Lower leg skin (tissue), 4 donors: Measurements from ENCODE around the gene RRP9. TPM values are rescaled to one million over a fixed set of nuclear protein-coding genes. Genes with fewer than 3 reads are reported as not detected.

Experiments
- DNase-seq, 2 donors: peaks; one replicate each; pipeline ENCODE4 v3.0.0-alpha.2; 2019; ENCODE audit warnings: low spot score in 2 of 2
- H3K4me3 ChIP-seq: fragments of 200-600 bp; sonication (generic); 2 replicates; pipeline ENCODE4 v1.5.1; 2017; ENCODE audit warnings: mild to moderate bottlenecking, low read depth; ENCODE audit not compliant: poor library complexity, severe bottlenecking
- POLR2A ChIP-seq, 2 donors: fragments of 450-650 bp; IDR thresholded peaks; one replicate each; pipeline ENCODE4 v1.6.1; 2016 to 2017; ENCODE audit warnings: antibody characterized with exemption in 2 of 2, mild to moderate bottlenecking in 1 of 2, moderate library complexity in 1 of 2
- WGBS, 2 donors: methylation state at CpG; one replicate each; pipeline ENCODE4 v1.1.5; 2018; 5-methylcytosine and 5-hydroxymethylcytosine counted together
- intact Hi-C: fragments of 100-400 bp; cut with DNase I; formaldehyde crosslinking; loops from one replicate; pipeline ENCODE4 v1.15.0; 2023; ENCODE audit warnings: low total_unique reads
- total RNA-seq, 4 donors: library from RNA; depleted of rRNA; stranded (reverse); fragments of >200 nt; gene quantifications; one replicate each; pipeline ENCODE4 v1.1.0, GENCODE V29; 2016
- TF ChIP-seq, protein P1 (sequence below), 3 donors: fragments of 450-650 bp; IDR thresholded peaks; one replicate each; pipeline ENCODE4 v1.5.1; 2016; ENCODE audit warnings: antibody characterized with exemption in 3 of 3, mild to moderate bottlenecking in 3 of 3, moderate library complexity in 2 of 3

RRP9 gene
- total RNA-seq, 4 donors from 2014 or later: 10.0 to 16.9 (median 14.0) TPM

DNA sequence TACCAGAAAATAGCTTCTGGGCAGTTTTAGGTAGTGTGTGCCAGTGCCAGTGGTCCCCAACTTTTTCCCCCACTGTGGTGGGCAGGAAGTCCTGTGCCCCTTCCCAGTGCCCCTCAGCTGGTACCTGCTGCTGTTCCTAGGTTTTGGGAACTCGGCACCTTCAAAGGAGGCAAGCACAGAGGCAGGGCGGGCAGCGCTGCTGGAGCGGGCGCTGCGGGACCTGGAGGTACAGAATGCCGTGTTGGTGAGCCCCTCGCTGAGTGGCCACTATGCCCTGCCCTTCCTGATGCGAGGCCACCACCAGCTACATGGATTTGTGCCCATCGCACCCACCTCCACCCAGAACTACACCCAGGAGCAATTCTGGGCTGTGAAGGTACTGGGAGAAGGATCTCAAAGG is 38.5 kb upstream of the RRP9 start:
- TF ChIP-seq POLR2A (IDR thresholded peaks at IDR 0.05): no peak
- TF ChIP-seq, protein P1, sequence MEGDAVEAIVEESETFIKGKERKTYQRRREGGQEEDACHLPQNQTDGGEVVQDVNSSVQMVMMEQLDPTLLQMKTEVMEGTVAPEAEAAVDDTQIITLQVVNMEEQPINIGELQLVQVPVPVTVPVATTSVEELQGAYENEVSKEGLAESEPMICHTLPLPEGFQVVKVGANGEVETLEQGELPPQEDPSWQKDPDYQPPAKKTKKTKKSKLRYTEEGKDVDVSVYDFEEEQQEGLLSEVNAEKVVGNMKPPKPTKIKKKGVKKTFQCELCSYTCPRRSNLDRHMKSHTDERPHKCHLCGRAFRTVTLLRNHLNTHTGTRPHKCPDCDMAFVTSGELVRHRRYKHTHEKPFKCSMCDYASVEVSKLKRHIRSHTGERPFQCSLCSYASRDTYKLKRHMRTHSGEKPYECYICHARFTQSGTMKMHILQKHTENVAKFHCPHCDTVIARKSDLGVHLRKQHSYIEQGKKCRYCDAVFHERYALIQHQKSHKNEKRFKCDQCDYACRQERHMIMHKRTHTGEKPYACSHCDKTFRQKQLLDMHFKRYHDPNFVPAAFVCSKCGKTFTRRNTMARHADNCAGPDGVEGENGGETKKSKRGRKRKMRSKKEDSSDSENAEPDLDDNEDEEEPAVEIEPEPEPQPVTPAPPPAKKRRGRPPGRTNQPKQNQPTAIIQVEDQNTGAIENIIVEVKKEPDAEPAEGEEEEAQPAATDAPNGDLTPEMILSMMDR (IDR thresholded peaks at IDR 0.05): no peak
- 98 to 100% methylated on average over 10 of the region's 10 CpGs for WGBS, 2 donors
- no peak overlapping the region for H3K4me3 ChIP-seq
- intact Hi-C loops: no loop called here
- no peak for DNase-seq

DNA sequence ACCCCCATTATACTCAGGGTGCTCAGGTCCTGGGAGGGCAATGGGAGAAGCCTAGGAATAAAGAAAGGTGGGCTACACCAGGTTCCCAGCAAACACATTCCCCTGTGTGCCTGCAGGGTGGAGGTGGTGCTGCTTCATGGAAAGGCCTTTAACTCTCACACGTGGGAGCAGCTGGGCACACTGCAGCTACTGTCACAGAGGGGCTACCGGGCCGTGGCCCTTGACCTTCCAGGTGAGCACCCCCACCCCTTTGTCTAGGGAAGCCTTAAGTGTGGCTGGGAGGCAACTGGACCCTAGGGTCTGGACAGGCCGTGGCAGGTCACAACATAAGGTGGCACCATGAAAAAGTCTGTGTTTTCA is 36.4 kb upstream of the RRP9 start:
- intact Hi-C loops: no loop called here
- peak in 1 of 2 donors; percentile 83 for DNase-seq
- WGBS, 2 donors: 67 to 78% methylated on average over 4 of the region's 4 CpGs

DNA sequence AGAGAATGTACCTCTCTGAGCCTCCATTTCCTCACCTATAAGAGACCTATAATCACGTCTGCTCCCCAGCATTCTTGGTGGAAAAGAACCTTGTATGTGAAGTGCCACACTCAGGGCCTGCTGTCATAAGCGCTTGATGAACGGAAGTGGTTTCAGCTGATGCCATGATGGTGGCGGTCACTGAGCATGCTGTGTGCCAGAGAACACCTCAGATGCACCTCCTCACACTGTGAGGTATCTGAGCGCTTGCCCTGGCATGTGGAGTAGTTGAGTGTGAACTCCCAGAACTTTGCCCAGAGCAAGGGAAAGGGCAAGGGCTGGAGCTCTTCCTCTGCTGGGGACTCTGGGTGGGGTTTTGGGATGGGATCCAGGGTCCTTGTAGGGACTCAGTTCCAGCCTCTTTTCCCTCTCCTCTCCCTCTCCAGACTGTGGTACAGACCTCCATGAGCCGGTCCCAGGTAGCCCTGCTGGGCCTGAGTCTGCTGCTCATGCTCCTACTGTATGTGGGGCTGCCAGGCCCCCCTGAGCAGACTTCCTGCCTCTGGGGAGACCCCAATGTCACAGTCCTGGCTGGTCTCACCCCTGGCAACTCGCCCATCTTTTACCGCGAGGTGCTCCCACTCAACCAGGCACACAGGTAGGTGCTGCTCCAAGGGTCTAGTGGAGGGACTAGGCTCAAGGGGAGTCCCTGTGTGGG is 35.9 kb upstream of the RRP9 start:
- intact Hi-C loops: no loop called here
- TF ChIP-seq POLR2A (IDR thresholded peaks at IDR 0.05): no peak
- TF ChIP-seq, protein P1 (IDR thresholded peaks at IDR 0.05): no peak
- DNase-seq: peak in 1 of 2 donors; percentile 78
- WGBS, 2 donors: 59 to 79% methylated on average over 9 of the region's 9 CpGs
- no peak overlapping the region for H3K4me3 ChIP-seq

More for the DNA sequence above, 36.4 kb upstream of the RRP9 start:
- H3K4me3 ChIP-seq: no peak overlapping the region
- TF ChIP-seq POLR2A (IDR thresholded peaks at IDR 0.05): no peak
- TF ChIP-seq, protein P1 (IDR thresholded peaks at IDR 0.05): no peak

DNA sequence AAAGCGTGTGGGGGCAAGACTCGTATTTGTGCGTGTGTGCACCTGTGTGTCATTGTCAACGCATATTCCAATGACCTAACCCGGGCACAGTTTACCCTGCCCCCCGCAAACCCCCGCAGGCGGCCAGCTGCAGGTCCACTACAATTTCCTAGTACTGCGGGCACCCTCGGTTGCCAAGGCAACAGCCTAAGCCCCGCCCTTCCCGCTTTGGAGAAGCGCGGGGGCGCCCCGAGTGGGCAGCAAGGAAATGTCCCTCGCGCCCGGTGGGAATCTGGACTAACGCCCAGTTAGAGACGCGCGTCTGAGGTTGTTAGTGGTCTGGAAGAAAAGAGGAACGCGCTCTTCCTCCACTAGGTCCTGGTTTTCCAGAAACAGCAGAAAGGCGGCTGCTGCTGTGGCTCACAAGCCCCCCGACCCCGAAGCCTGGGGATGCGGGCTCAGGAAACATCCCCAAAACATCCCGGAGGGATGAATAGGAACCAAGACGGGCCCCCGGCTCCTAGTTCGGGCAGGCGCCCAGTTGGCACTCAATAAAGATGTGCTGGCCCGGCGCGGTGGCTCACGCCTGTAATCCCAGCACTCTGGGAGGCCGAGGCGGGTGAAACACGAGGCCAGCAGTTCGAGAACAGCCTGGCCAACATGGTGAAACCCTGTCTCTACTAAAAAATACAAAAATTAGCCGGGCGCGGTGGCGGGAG is 34.3 kb upstream of the RRP9 start:
- DNase-seq: peak; percentile 66 to 94
- intact Hi-C loops: no loop called here
- no peak overlapping the region for H3K4me3 ChIP-seq
- TF ChIP-seq, protein P1 (IDR thresholded peaks at IDR 0.05): no peak
- TF ChIP-seq POLR2A (IDR thresholded peaks at IDR 0.05): no peak
- WGBS, 2 donors: 42 to 48% methylated on average over 46 of the region's 46 CpGs

DNA sequence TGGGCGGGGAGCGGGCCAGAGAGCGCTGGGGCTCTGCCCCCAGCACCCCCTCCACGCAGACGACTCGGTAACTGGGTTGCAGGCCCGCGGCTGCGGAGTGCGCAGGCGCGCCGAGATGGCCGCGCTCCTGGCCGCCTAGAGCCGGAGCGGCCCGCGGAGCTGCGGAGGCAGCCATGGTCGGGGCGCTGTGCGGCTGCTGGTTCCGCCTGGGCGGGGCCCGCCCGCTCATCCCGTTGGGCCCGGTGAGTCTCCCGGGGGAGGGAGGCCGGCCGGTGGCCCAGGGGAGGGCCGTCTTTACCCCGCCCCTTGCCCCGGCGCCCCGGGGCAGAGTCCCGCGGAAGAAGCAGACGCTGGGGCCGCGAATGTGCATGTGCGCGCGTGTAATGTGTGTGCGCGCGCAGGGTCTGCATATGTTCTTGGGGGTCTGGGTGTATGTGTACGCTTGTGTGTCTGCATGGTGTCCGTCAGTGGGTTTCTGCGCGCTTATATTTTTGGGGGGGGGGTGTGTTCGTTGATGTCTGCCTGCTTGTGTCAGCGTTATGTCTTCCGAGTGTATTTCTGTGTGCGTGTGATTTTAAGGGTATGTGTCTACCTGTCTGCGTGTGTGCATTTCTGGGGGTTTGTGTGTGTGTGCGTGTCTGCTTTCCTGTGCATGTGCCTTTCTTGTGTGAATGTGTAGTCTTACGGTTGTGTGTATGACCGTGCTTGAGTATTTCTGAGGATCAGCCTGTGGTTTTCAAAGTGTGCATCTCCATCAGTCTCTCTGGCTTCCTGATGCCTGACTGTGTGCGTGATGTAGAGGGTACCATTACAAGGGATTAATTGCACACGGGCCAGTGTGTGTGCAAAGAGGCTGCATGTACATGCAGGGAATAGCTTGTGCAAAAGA is 33.5 kb upstream of the RRP9 start, which contains the start of gene ABHD14A:
ABHD14A (plus strand) TSS at position 102 of the 889 bp plus-strand sequence; CDS start at position 174, 72 bp downstream.
- TF ChIP-seq POLR2A (IDR thresholded peaks at IDR 0.05): no peak
- TF ChIP-seq, protein P1 (IDR thresholded peaks at IDR 0.05): no peak
- intact Hi-C loops: no loop called here
- peak; percentile 64 to 93 for DNase-seq
- H3K4me3 ChIP-seq: peak within 1 kb of the TSS; percentile 30
- WGBS, 2 donors: 0 to 1% methylated on average over 50 to 59 of the region's 63 CpGs
